Measurements from ENCODE around the gene SLK.

SLK gene

GRCh38 chr10:104066945-104067344, 100.0 kb downstream of the SLK start:
- no peak overlapping the region for H3K9ac ChIP-seq (ENCODE audit: low read length)
- H3K4me1 ChIP-seq (ENCODE audit: insufficient read depth, low read length), result no peaks in the 10 kb centered on the region
- H3K4me3 ChIP-seq (ENCODE audit: low read depth in 1 of 2, low read length in 2 of 2), result no peak overlapping the region
- no peak overlapping the region for H3K27ac ChIP-seq (ENCODE audit: low read depth, low read length)
- H3K9me3 ChIP-seq (ENCODE audit: low read length), result no peaks in the 10 kb centered on the region
- H3K27me3 ChIP-seq (ENCODE audit: control insufficient read depth in 1 of 2, insufficient read depth in 2 of 2, low read length in 2 of 2), result no peaks in the 10 kb centered on the region
- no peaks in the 10 kb centered on the region for H3K36me3 ChIP-seq (ENCODE audit: insufficient read depth, low read length)

GRCh38 chr10:104067525-104067924, 100.6 kb downstream of the SLK start:
- Histone ChIP-seq H3K36me3 (ENCODE audit: insufficient read depth, low read length) (no peaks in the 10 kb centered on the region), H3K4me1 (ENCODE audit: insufficient read depth, low read length) (no peaks in the 10 kb centered on the region), H3K4me3 (ENCODE audit: low read depth in 1 of 2, low read length in 2 of 2) (no peak overlapping the region), H3K9me3 (ENCODE audit: low read length) (no peaks in the 10 kb centered on the region), H3K27me3 (ENCODE audit: control insufficient read depth in 1 of 2, insufficient read depth in 2 of 2, low read length in 2 of 2) (no peaks in the 10 kb centered on the region), H3K27ac (ENCODE audit: low read depth, low read length) (no peak overlapping the region), H3K9ac (ENCODE audit: low read length) (no peak overlapping the region)

DNA sequence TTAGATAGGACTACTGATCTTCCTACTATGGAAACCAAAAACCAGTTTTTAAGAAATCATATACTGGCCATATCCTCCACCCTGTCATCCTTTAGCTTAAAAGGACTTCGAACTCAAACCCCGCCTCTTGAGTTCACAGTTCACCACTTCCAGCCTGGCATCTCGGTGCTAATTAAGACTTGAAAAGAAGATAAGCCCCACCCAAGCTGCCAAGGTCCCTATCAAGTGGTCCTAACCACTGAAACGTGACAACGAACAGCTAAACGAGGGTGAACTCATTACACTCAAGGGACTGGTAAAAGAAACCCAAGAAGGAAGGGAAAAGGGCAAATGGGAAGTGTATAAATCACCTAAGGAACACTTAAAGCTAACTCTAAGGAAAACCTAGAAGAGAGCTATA, 102.7 kb downstream of the SLK start:
- H3K4me3 ChIP-seq (ENCODE audit: low read depth in 1 of 2, low read length in 2 of 2), result no peak overlapping the region
- no peaks in the 10 kb centered on the region for H3K9me3 ChIP-seq (ENCODE audit: low read length)
- H3K27me3 ChIP-seq (ENCODE audit: control insufficient read depth in 1 of 2, insufficient read depth in 2 of 2, low read length in 2 of 2), result no peaks in the 10 kb centered on the region
- H3K4me1 ChIP-seq (ENCODE audit: insufficient read depth, low read length), result no peaks in the 10 kb centered on the region
- H3K36me3 ChIP-seq (ENCODE audit: insufficient read depth, low read length), result no peaks in the 10 kb centered on the region
- H3K9ac ChIP-seq (ENCODE audit: low read length), result no peak overlapping the region
- no peak overlapping the region for H3K27ac ChIP-seq (ENCODE audit: low read depth, low read length)

- Histone ChIP-seq H3K27ac (ENCODE audit: low read depth, low read length) (no peak overlapping the region), H3K4me3 (ENCODE audit: low read depth in 1 of 2, low read length in 2 of 2) (no peak overlapping the region), H3K4me1 (ENCODE audit: insufficient read depth, low read length) (no peaks in the 10 kb centered on the region), H3K9ac (ENCODE audit: low read length) (no peak overlapping the region), H3K9me3 (ENCODE audit: low read length) (no peaks in the 10 kb centered on the region), H3K27me3 (ENCODE audit: control insufficient read depth in 1 of 2, insufficient read depth in 2 of 2, low read length in 2 of 2) (no peaks in the 10 kb centered on the region), H3K36me3 (ENCODE audit: insufficient read depth, low read length) (no peaks in the 10 kb centered on the region)
Measured at GRCh38 chr10:104072786-104073185, 105.8 kb downstream of the SLK start.

GRCh38 chr10:104074505-104074904, 107.6 kb downstream of the SLK start:
- Histone ChIP-seq H3K27me3 (ENCODE audit: control insufficient read depth in 1 of 2, insufficient read depth in 2 of 2, low read length in 2 of 2) (no peaks in the 10 kb centered on the region), H3K9me3 (ENCODE audit: low read length) (no peaks in the 10 kb centered on the region), H3K9ac (ENCODE audit: low read length) (no peak overlapping the region), H3K4me1 (ENCODE audit: insufficient read depth, low read length) (no peaks in the 10 kb centered on the region), H3K36me3 (ENCODE audit: insufficient read depth, low read length) (no peaks in the 10 kb centered on the region), H3K27ac (ENCODE audit: low read depth, low read length) (no peak overlapping the region), H3K4me3 (ENCODE audit: low read depth in 1 of 2, low read length in 2 of 2) (no peak overlapping the region)

DNA sequence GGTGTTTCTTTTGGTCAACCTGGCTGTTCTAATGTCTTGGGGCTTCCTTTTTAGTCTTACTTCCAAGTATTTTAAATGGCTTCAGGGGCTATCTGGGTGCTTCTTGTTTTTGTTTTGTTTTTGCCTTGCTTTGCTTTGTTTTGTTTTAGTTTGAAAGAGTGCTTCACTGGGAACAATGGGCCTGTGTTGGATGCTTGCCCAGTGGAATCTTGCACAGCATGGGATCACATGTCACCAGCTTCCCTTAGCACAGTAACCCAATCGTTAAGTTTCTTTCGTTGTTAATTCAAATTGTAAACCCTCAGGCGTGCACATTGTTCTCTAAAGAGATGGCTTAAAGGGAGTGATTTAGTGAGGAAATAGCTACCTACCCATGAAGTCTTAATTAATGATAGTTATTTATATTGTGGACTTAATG, 109.8 kb downstream of the SLK start:
- H3K27ac ChIP-seq (ENCODE audit: low read depth, low read length), result no peak overlapping the region

GRCh38 chr10:104077247-104077646, 110.3 kb downstream of the SLK start:
- H3K9ac ChIP-seq (ENCODE audit: low read length), result no peak overlapping the region
- no peaks in the 10 kb centered on the region for H3K36me3 ChIP-seq (ENCODE audit: insufficient read depth, low read length)
- no peaks in the 10 kb centered on the region for H3K9me3 ChIP-seq (ENCODE audit: low read length)
- H3K4me3 ChIP-seq (ENCODE audit: low read depth in 1 of 2, low read length in 2 of 2), result no peak overlapping the region
- H3K27ac ChIP-seq (ENCODE audit: low read depth, low read length), result no peak overlapping the region
- no peaks in the 10 kb centered on the region for H3K27me3 ChIP-seq (ENCODE audit: control insufficient read depth in 1 of 2, insufficient read depth in 2 of 2, low read length in 2 of 2)
- peaks cover 7% of the 10 kb centered on the region for H3K4me1 ChIP-seq (ENCODE audit: insufficient read depth, low read length)

More for the DNA sequence above, 109.8 kb downstream of the SLK start:
- H3K4me3 ChIP-seq (ENCODE audit: low read depth in 1 of 2, low read length in 2 of 2), result no peak overlapping the region
- H3K9me3 ChIP-seq (ENCODE audit: low read length), result no peaks in the 10 kb centered on the region
- H3K36me3 ChIP-seq (ENCODE audit: insufficient read depth, low read length), result no peaks in the 10 kb centered on the region
- H3K27me3 ChIP-seq (ENCODE audit: control insufficient read depth in 1 of 2, insufficient read depth in 2 of 2, low read length in 2 of 2), result no peaks in the 10 kb centered on the region
- H3K4me1 ChIP-seq (ENCODE audit: insufficient read depth, low read length), result peaks cover 2% of the 10 kb centered on the region
- no peak overlapping the region for H3K9ac ChIP-seq (ENCODE audit: low read length)

DNA sequence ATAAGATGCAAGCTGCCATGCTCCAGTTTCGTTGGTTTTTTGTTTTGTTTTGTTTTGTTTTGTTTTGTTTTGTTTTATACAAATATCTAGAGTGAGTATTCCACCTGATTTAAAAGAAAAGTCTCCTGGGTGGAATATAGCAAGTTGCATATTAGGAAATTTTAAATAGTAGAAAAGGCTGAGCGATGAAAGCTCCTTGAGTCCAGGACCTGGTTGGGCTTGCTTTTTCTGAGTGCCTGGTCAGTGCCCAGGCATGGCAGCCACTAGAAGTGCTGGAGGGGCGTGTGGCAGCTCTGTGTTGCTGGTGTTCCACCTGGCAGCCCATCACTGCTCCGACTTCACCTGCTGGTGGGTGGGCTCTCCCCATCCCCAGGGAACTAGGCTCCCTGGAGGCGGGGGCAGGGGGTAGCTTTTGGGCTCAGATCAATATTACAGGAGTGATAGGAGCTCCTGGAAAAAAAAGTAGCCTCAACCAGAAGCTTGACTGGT, 110.8 kb downstream of the SLK start:
- no peaks in the 10 kb centered on the region for H3K9me3 ChIP-seq (ENCODE audit: low read length)
- no peak overlapping the region for H3K9ac ChIP-seq (ENCODE audit: low read length)
- no peaks in the 10 kb centered on the region for H3K27me3 ChIP-seq (ENCODE audit: control insufficient read depth in 1 of 2, insufficient read depth in 2 of 2, low read length in 2 of 2)
- no peak overlapping the region for H3K27ac ChIP-seq (ENCODE audit: low read depth, low read length)
- no peaks in the 10 kb centered on the region for H3K36me3 ChIP-seq (ENCODE audit: insufficient read depth, low read length)
- no peak overlapping the region for H3K4me3 ChIP-seq (ENCODE audit: low read depth in 1 of 2, low read length in 2 of 2)
- peaks cover 7% of the 10 kb centered on the region for H3K4me1 ChIP-seq (ENCODE audit: insufficient read depth, low read length)

Data from muscle layer of colon (tissue), 2 donors.